Pancreas (tissue), 10 donors: Measurements from ENCODE around the gene WDR38. TPM values are rescaled to one million over a fixed set of nuclear protein-coding genes. Genes with fewer than 3 reads are reported as not detected.

Experiments used
- ATAC-seq, 4 donors: fragments of 200-7000 bp; cut with Tn5 transposase; one replicate each; pipeline versions ENCODE4 v1.8.0 to v1.9.1; 2020; ENCODE audit warnings: mild to moderate bottlenecking in 4 of 4, moderate library complexity in 4 of 4
- DNase-seq, 6 donors: peaks; one replicate each; pipeline ENCODE4 v3.0.0-alpha.2; 2020
- FAIRE-seq: peaks from 2 replicates; lab custom pipeline; 2012; peaks lifted over from hg19 to GRCh38; lab: Jason Lieb, UNC
- H3K27ac ChIP-seq, 4 donors: fragments of 200-600 bp; sonication (generic); 1 replicate in 3 of 4; 2 replicates in 1 of 4; pipeline versions ENCODE4 v1.5.0 to v1.8.0; 2020
- H3K27me3 ChIP-seq, 4 donors: fragments of 200-600 bp; one replicate each; pipeline ENCODE4 v1.8.0; 2021
- H3K36me3 ChIP-seq, 3 donors: fragments of 200-600 bp; sonication (generic) in 1 of 3; one replicate each; pipeline versions ENCODE4 v1.5.0 to v1.8.0; 2020 to 2021
- H3K4me1 ChIP-seq, 3 donors: fragments of 200-600 bp; one replicate each; pipeline ENCODE4 v1.8.0; 2021
- H3K4me3 ChIP-seq, 4 donors: fragments of 200-600 bp; sonication (generic) in 2 of 4; one replicate each; pipeline versions ENCODE4 v1.5.0 to v1.8.0; 2020 to 2021
- H3K9me3 ChIP-seq, 4 donors: fragments of 200-600 bp; one replicate each; pipeline ENCODE4 v1.8.0; 2021
- WGBS, 2 donors: extraction: QIAGEN DNeasy Blood & Tissue Kit; methylation state at CpG; one replicate each; pipeline ENCODE4 v1.1.7; 2013; 5-methylcytosine and 5-hydroxymethylcytosine counted together
- intact Hi-C, 3 donors: fragments of 100-400 bp; cut with DNase I; formaldehyde crosslinking; loops; one replicate each; pipeline versions ENCODE4 v1.11.1 to v1.14.2; 2022
- polyA plus RNA-seq, 2 donors: library from polyadenylated mRNA; stranded (reverse); fragments of 200-250 nt; gene quantifications; one replicate each; pipeline ENCODE4 v1.2.3, GENCODE V29; 2013
- total RNA-seq, 6 donors: library from RNA; stranded (reverse); fragmentation: NEBNext Ultra II Directional in 4 of 6; extraction: Animal tissue kit (Norgen Biotek cat#: 25700) in 4 of 6; gene quantifications; one replicate each; pipeline versions ENCODE4 v1.2.1 to v1.2.4, GENCODE V29; 2021 to 2023
- TF ChIP-seq, protein P1 (sequence below), 4 donors: fragments of 200-600 bp; sonication (generic) in 3 of 4; IDR thresholded peaks; one replicate each; pipeline versions ENCODE4 v1.5.0 to v1.8.0; 2021; ENCODE audit warnings: antibody characterized with exemption in 4 of 4
- donor health status: healthy with polysubstance abuse.
- donor health status: DM: no; HTN: no; CAD: no; lungs with moderate emphysema.
- donor health status: DM: no; HTN: no; CAD: no.
- donor health status: control.
- donor health status: control.
- donor health status: Bipolar disorder and iron deficiency.
- donor health status: DM: yes; HTN: yes; CAD: no.
- donor health status: DM: no; HTN: no; CAD: no.
- donor health status: DM: no; HTN: no; CAD: no.
- donor health status: DM: yes; HTN: yes; CAD: no.

Gene WDR38
- total and polyA plus RNA-seq, 8 donors = 0.13 TPM; not detected in 7

DNA sequence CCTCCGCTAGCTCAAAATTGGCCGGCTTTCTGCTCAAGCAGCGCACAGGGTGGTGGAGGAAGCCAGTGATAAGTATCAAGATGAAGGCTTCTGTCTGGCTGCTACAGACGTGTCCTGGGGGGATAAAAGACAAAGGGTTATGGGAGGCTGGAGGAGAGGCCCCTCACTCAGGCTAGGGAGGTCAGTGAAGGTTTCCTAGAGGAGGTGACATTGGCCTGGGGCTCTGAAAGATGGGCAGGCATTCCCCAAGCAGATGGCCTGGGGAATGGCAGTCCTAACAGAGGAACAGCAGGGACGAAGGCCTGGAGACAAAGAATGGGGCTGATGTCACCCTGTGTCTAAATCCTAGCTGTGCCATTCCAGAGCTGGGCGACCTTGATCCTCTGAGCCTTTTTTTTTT lies 44.0 kb upstream of the WDR38 start:
- no peak for FAIRE-seq
- H3K36me3 ChIP-seq = no peaks in the 10 kb centered on the region
- H3K4me3 ChIP-seq = no peak overlapping the region
- ATAC-seq = no peak
- no peaks in the 10 kb centered on the region for H3K27me3 ChIP-seq
- H3K9me3 ChIP-seq = no peaks in the 10 kb centered on the region
- DNase-seq = no peak
- intact Hi-C loops = no loop called here
- TF ChIP-seq, protein P1, sequence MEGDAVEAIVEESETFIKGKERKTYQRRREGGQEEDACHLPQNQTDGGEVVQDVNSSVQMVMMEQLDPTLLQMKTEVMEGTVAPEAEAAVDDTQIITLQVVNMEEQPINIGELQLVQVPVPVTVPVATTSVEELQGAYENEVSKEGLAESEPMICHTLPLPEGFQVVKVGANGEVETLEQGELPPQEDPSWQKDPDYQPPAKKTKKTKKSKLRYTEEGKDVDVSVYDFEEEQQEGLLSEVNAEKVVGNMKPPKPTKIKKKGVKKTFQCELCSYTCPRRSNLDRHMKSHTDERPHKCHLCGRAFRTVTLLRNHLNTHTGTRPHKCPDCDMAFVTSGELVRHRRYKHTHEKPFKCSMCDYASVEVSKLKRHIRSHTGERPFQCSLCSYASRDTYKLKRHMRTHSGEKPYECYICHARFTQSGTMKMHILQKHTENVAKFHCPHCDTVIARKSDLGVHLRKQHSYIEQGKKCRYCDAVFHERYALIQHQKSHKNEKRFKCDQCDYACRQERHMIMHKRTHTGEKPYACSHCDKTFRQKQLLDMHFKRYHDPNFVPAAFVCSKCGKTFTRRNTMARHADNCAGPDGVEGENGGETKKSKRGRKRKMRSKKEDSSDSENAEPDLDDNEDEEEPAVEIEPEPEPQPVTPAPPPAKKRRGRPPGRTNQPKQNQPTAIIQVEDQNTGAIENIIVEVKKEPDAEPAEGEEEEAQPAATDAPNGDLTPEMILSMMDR (IDR thresholded peaks at IDR 0.05) = no peak
- 94 to 95% methylated on average over 6 of the region's 6 CpGs for WGBS, 2 donors
- H3K27ac ChIP-seq = no peak overlapping the region
- H3K4me1 ChIP-seq = no peaks in the 10 kb centered on the region

DNA sequence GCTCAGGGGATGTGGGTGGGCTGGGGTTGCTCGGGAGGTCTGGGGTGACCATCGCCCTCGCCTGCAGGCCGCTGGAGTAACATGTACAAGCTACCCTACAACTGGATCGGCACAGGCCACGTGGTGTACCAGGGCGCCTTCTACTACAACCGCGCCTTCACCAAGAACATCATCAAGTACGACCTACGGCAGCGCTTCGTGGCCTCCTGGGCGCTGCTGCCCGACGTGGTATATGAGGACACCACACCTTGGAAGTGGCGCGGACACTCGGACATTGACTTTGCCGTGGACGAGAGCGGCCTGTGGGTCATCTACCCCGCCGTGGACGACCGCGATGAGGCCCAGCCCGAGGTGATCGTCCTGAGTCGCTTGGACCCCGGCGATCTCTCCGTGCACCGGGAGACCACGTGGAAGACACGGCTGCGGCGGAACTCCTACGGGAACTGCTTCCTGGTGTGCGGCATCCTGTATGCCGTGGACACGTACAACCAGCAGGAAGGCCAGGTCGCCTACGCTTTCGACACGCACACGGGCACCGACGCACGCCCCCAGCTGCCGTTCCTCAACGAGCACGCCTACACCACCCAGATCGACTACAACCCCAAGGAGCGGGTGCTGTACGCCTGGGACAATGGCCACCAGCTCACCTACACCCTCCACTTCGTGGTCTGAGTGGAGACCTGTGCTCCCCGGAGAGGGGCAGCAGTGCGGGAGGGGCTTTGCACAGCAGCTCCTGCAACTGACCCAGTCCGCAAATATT lies 43.3 kb upstream of the WDR38 start:
- Histone ChIP-seq H3K4me1 (no peaks in the 10 kb centered on the region), H3K27ac (no peak overlapping the region), H3K36me3 (no peaks in the 10 kb centered on the region), H3K27me3 (no peaks in the 10 kb centered on the region), H3K4me3 (no peak overlapping the region), H3K9me3 (no peaks in the 10 kb centered on the region)
- DNase-seq = no peak
- FAIRE-seq = no peak
- intact Hi-C loops = no loop called here
- 94 to 95% methylated on average over 60 of the region's 60 CpGs for WGBS, 2 donors
- ATAC-seq = no peak
- TF ChIP-seq, protein P1 (IDR thresholded peaks at IDR 0.05) = no peak

DNA sequence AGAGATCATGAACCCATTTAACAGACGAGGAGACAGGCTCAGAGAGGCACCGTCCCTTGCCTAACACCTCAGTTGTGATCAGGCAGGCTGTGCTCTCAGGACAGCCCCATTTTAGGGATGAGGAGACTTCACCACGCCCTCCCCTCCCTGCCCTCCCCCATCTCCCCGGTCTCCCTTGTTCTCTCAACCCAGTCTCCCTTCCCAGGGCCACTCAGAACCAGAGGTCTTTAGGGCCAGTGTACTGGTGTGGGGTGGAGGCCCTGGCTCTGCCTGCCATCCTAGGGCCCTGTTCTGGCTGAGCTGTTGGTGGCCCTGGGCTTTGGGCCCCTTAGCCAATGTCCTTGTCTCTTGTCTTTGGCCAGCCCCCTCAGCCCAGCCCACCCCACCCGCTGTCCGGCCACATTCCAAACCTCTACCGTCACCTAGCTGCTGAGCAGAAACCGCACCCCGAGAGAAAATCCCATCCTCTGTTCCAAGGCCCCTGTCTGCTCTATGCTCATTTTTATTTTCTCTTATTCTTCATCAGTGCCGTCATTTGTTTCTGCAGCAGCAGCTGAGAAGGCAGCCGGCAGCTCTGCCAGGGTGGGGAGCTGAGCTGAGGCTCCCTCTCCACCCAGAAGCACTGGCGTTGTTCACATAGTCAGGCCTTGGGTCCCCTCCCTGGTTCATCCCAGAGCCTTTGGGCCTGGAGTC lies 42.5 kb upstream of the WDR38 start:
- FAIRE-seq (no peak), DNase-seq (no peak), ATAC-seq (peak; percentile 43 to 80 (median 68))
- Histone ChIP-seq H3K4me1 (no peaks in the 10 kb centered on the region), H3K9me3 (no peaks in the 10 kb centered on the region), H3K27me3 (no peaks in the 10 kb centered on the region), H3K4me3 (no peak overlapping the region), H3K36me3 (no peaks in the 10 kb centered on the region), H3K27ac (peak overlapping the region in 2 of 4 donors; percentile 50 to 54)
- WGBS, 2 donors = 72 to 78% methylated on average over 12 of the region's 12 CpGs
- TF ChIP-seq, protein P1 (IDR thresholded peaks at IDR 0.05) = no peak
- intact Hi-C loops = no loop called here

DNA sequence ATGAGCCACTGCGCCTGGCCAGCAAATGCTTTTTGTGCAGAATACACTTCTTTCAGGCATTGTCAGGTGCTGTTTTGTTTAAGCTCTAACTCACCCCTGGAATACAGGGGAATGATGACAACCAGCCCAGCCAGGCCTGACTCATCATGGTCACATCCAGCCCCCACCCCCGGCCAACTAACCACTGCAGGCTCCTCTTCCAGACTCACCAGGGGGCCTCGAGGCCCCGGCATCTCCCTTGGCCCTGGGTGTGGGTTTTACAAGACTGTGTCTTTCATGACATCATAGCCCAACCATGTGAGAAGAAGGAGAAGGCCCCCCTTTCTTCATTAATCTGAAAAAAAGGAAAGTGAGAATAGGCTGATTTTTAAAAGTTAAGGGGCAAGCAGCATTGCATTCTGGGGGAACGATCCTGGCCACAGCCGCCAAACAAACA lies 40.8 kb upstream of the WDR38 start:
- intact Hi-C loops = no loop called here
- Histone ChIP-seq H3K27me3 (no peaks in the 10 kb centered on the region), H3K9me3 (no peaks in the 10 kb centered on the region), H3K4me1 (no peaks in the 10 kb centered on the region), H3K36me3 (no peaks in the 10 kb centered on the region), H3K27ac (no peak overlapping the region), H3K4me3 (no peak overlapping the region)
- TF ChIP-seq, protein P1 (IDR thresholded peaks at IDR 0.05) = no peak
- FAIRE-seq = no peak
- peak in 1 of 6 donors; percentile 15 for DNase-seq
- WGBS, 2 donors = 81 to 88% methylated on average over 6 of the region's 6 CpGs
- ATAC-seq = peak in 2 of 4 donors; percentile 47 to 50

DNA sequence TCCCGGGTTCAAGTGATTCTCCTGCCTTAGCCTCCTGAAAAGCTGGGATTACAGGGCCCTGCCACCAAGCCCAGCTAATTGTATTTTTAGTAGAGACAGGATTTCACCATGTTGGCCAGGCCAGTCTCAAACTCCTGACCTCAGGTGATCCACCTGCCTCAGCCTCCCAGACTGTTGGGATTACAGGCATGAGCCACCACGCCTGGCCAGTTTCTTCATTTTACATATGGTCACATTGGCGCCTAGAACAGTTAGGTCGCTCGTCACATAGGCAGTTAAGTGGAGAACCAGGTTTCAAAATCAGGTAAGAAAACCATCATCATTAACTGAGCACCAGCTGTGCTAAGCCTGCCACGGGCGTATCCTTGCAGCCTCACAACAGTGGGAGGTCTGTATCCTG lies 40.2 kb upstream of the WDR38 start:
- DNase-seq (no peak), FAIRE-seq (no peak), ATAC-seq (no peak)
- no peaks in the 10 kb centered on the region for H3K36me3 ChIP-seq
- 91 to 92% methylated on average over 7 of the region's 7 CpGs for WGBS, 2 donors
- H3K9me3 ChIP-seq = no peaks in the 10 kb centered on the region
- H3K4me3 ChIP-seq = no peak overlapping the region
- H3K27ac ChIP-seq = no peak overlapping the region
- H3K27me3 ChIP-seq = no peaks in the 10 kb centered on the region
- intact Hi-C loops = no loop called here
- TF ChIP-seq, protein P1 (IDR thresholded peaks at IDR 0.05) = no peak
- H3K4me1 ChIP-seq = no peaks in the 10 kb centered on the region
